K562 (cell line): ENCODE results near the gene C1orf122. TPM values are rescaled to one million over a fixed set of nuclear protein-coding genes. Genes with fewer than 3 reads are reported as not detected.
A peak's percentile ranks its signal among the peaks of the same experiment; 100 is the strongest.

Source experiments
- CBFB ChIP-seq: sonication (generic); formaldehyde crosslinking; IDR thresholded peaks from 2 replicates; pipeline ENCODE4 v1.4.0; 2020; ENCODE audit warnings: mild to moderate bottlenecking, missing genetic modification reagents
- EZH2 ChIP-seq: IDR thresholded peaks from 2 replicates; pipeline ENCODE4 v1.6.1; 2012; ENCODE audit warnings: low read depth, mild to moderate bottlenecking, inconsistent platforms, low read length, borderline replicate concordance
- FOSL1 ChIP-seq: fragments of 200-800 bp; sonication (Bioruptor generic); conservative IDR thresholded peaks from 2 replicates; pipeline ENCODE4 v1.6.1; 2016; ENCODE audit warnings: missing genetic modification characterization, missing compliant biosample characterization
- MECOM ChIP-seq: fragments of 250-450 bp; sonication (Bioruptor Pico); IDR thresholded peaks from 2 replicates; pipeline ENCODE4 v1.8.0; 2022; ENCODE audit warnings: inconsistent platforms
- MTF1 ChIP-seq: fragments of 250-450 bp; sonication (Bioruptor Pico); IDR thresholded peaks from 2 replicates; pipeline ENCODE4 v1.9.0; 2021; ENCODE audit warnings: moderate library complexity, mild to moderate bottlenecking, inconsistent platforms, borderline replicate concordance
- RAD21 ChIP-seq, 2 experiments: fragments of 250-450 bp in 1 of 2; fragments of 450-650 bp in 1 of 2; sonication (Bioruptor Pico) in 1 of 2; formaldehyde crosslinking in 1 of 2; IDR thresholded peaks in 1 of 2; conservative IDR thresholded peaks in 1 of 2; 2 replicates each; pipeline versions ENCODE4 v1.4.0 to v1.8.0; 2020 to 2022; ENCODE audit warnings: mild to moderate bottlenecking in 2 of 2, moderate library complexity in 1 of 2
- SP1 ChIP-seq: sonication (generic); formaldehyde crosslinking; IDR thresholded peaks from 2 replicates; pipeline ENCODE4 v1.8.1; 2022; ENCODE audit warnings: mild to moderate bottlenecking, missing genetic modification reagents
- STAT5A ChIP-seq: IDR thresholded peaks from 2 replicates; pipeline ENCODE4 v1.6.1; 2012; ENCODE audit warnings: low read length, inconsistent platforms, borderline replicate concordance
- ZNF124 ChIP-seq: sonication (generic); formaldehyde crosslinking; IDR thresholded peaks from 2 replicates; pipeline ENCODE4 v1.8.1; 2022; ENCODE audit warnings: missing genetic modification reagents
- ZNF644 ChIP-seq: fragments of 200-800 bp; sonication (Bioruptor generic); IDR thresholded peaks from 2 replicates; pipeline ENCODE4 v1.6.1; 2016; ENCODE audit warnings: low read depth, missing genetic modification characterization, missing compliant biosample characterization
- polyA plus RNA-seq, 8 experiments: library from polyadenylated mRNA; depleted of rRNA in 4 of 8; stranded (reverse) in 5 of 8; unstranded in 3 of 8; fragments of >200 nt; fragmentation: Nextera tagmentation in 2 of 8; fragmentation: Illumina TruSeq in 1 of 8; extraction: Ambion mirVana in 2 of 8; extraction: Trizol in 1 of 8; gene quantifications; 2 replicates each; pipeline versions ENCODE4 v1.2.1 to v1.2.3, GENCODE V29; 2011 to 2014; ENCODE audit warnings: inconsistent platforms in 1 of 8, missing spikeins in 1 of 8
- total RNA-seq, 7 experiments: library from RNA; depleted of rRNA in 6 of 7; stranded (reverse); fragments of >200 nt in 6 of 7; fragmentation: Illumina TruSeq in 2 of 7; extraction: Trizol in 2 of 7; gene quantifications; 2 replicates each; pipeline versions ENCODE4 v1.2.1 to v1.2.3, GENCODE V29; 2011 to 2021; ENCODE audit warnings: low replicate concordance in 1 of 7
- TF ChIP-seq, protein P1 (sequence below), 2 experiments: fragments of 450-650 bp in 1 of 2; sonication (generic) in 1 of 2; formaldehyde crosslinking in 1 of 2; IDR thresholded peaks; 2 replicates each; pipeline versions ENCODE4 v1.7.1 to v1.9.0; 2016 to 2022; ENCODE audit warnings: inconsistent platforms in 1 of 2, mild to moderate bottlenecking in 1 of 2, missing genetic modification reagents in 1 of 2
- TF ChIP-seq, protein P2 (sequence below): fragments of 450-650 bp; IDR thresholded peaks from 2 replicates; pipeline ENCODE4 v1.6.1; 2016; ENCODE audit warnings: borderline replicate concordance
- TF ChIP-seq, protein P3 (sequence below): IDR thresholded peaks from 2 replicates; pipeline ENCODE4 v1.6.1; 2011; ENCODE audit warnings: borderline replicate concordance, low read depth, mild to moderate bottlenecking, moderate library complexity, low read length; ENCODE audit not compliant: insufficient read depth, poor library complexity, severe bottlenecking

The C1orf122 gene
- total and polyA plus RNA-seq, 9 of the 15 experiments (the other 6 are each of a cell fraction or from before 2014, with no cell fraction given), result 3.6 to 70.9 (median 17.3) TPM

DNA sequence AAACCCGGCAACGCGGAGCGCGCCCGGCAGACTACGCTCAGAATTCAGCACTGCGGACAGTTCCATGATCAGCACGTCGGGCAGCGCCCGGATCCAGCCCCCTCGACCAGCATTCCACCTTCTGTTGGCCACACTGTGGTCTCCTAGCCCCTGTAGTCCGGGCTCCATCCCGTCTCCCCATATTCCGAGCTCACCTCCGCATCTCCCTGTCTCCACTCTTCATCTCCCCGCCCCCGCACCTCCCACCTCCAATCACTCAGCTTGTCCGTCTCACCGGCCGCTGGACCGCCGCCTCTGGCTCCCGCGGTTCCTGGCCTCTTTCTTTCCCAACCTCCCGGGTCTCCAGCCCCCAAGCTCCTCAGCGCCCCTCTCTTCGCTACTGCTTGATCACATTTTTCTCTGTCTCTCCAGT lies 43.2 kb upstream of the C1orf122 start (continued):
- TF ChIP-seq ZNF124 (CRISPR knock-in tag) (peak; percentile 94), CBFB (CRISPR knock-in tag) (peak; percentile 91), RAD21 (CRISPR knock-in tag; conservative IDR thresholded peaks at IDR 0.05 in 1 of 2, IDR thresholded peaks at IDR 0.05 in 1 of 2) (no peak), STAT5A (no peak), FOSL1 (tag) (no peak), MECOM (CRISPR knock-in tag) (peak; percentile 72; the same call in 1 of the 2 replicates), MTF1 (CRISPR knock-in tag) (no peak), EZH2 (0 out of 2 replicates have a peak, but pooled peaks have one; percentile 53), ZNF644 (tag) (peak; percentile 97), SP1 (CRISPR knock-in tag) (peak; percentile 44; the same call in 1 of the 2 replicates)
- TF ChIP-seq, protein P1, sequence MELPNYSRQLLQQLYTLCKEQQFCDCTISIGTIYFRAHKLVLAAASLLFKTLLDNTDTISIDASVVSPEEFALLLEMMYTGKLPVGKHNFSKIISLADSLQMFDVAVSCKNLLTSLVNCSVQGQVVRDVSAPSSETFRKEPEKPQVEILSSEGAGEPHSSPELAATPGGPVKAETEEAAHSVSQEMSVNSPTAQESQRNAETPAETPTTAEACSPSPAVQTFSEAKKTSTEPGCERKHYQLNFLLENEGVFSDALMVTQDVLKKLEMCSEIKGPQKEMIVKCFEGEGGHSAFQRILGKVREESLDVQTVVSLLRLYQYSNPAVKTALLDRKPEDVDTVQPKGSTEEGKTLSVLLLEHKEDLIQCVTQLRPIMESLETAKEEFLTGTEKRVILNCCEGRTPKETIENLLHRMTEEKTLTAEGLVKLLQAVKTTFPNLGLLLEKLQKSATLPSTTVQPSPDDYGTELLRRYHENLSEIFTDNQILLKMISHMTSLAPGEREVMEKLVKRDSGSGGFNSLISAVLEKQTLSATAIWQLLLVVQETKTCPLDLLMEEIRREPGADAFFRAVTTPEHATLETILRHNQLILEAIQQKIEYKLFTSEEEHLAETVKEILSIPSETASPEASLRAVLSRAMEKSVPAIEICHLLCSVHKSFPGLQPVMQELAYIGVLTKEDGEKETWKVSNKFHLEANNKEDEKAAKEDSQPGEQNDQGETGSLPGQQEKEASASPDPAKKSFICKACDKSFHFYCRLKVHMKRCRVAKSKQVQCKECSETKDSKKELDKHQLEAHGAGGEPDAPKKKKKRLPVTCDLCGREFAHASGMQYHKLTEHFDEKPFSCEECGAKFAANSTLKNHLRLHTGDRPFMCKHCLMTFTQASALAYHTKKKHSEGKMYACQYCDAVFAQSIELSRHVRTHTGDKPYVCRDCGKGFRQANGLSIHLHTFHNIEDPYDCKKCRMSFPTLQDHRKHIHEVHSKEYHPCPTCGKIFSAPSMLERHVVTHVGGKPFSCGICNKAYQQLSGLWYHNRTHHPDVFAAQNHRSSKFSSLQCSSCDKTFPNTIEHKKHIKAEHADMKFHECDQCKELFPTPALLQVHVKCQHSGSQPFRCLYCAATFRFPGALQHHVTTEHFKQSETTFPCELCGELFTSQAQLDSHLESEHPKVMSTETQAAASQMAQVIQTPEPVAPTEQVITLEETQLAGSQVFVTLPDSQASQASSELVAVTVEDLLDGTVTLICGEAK (IDR thresholded peaks at IDR 0.05), result peak; percentile 91
- TF ChIP-seq, protein P1 (CRISPR knock-in tag; IDR thresholded peaks at IDR 0.05), result peak; percentile 88
- TF ChIP-seq, protein P2, sequence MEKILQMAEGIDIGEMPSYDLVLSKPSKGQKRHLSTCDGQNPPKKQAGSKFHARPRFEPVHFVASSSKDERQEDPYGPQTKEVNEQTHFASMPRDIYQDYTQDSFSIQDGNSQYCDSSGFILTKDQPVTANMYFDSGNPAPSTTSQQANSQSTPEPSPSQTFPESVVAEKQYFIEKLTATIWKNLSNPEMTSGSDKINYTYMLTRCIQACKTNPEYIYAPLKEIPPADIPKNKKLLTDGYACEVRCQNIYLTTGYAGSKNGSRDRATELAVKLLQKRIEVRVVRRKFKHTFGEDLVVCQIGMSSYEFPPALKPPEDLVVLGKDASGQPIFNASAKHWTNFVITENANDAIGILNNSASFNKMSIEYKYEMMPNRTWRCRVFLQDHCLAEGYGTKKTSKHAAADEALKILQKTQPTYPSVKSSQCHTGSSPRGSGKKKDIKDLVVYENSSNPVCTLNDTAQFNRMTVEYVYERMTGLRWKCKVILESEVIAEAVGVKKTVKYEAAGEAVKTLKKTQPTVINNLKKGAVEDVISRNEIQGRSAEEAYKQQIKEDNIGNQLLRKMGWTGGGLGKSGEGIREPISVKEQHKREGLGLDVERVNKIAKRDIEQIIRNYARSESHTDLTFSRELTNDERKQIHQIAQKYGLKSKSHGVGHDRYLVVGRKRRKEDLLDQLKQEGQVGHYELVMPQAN, result peak; percentile 85
- TF ChIP-seq, protein P3, sequence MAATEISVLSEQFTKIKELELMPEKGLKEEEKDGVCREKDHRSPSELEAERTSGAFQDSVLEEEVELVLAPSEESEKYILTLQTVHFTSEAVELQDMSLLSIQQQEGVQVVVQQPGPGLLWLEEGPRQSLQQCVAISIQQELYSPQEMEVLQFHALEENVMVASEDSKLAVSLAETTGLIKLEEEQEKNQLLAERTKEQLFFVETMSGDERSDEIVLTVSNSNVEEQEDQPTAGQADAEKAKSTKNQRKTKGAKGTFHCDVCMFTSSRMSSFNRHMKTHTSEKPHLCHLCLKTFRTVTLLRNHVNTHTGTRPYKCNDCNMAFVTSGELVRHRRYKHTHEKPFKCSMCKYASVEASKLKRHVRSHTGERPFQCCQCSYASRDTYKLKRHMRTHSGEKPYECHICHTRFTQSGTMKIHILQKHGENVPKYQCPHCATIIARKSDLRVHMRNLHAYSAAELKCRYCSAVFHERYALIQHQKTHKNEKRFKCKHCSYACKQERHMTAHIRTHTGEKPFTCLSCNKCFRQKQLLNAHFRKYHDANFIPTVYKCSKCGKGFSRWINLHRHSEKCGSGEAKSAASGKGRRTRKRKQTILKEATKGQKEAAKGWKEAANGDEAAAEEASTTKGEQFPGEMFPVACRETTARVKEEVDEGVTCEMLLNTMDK, result no peak
